ENCODE results near the gene MRS2. TPM values are rescaled to one million over a fixed set of nuclear protein-coding genes. Genes with fewer than 3 reads are reported as not detected.

The MRS2 gene
- total and polyA plus RNA-seq, 2 donors (not counting 3 experiments of a cell fraction or from before 2014, with no cell fraction given), result 12.1 to 21.1 TPM

- Histone ChIP-seq H3K9me1 (replicated peaks; ENCODE audit: control insufficient read depth, extremely low read depth, insufficient read depth, low read length) (no peaks in the 10 kb centered on the region), H3K9ac (replicated peaks; ENCODE audit: extremely low read depth, insufficient read depth, low read length) (no peak overlapping the region), H3K9me3 (replicated peaks; ENCODE audit: control insufficient read depth, insufficient read depth, low read length) (no peaks in the 10 kb centered on the region), H3K27me3 (ENCODE audit: control insufficient read depth in 2 of 2, insufficient read depth in 2 of 2, low read length in 2 of 2) (no peaks in the 10 kb centered on the region), H3K27ac (ENCODE audit: insufficient read depth, low read depth, low read length) (no peak overlapping the region), H3K79me2 (ENCODE audit: control insufficient read depth, insufficient read depth, low read length) (no peaks in the 10 kb centered on the region), H3K4me3 (replicated peaks in 1 of 3; ENCODE audit: insufficient read depth in 1 of 3, low read depth in 1 of 3, low read length in 3 of 3) (no peak overlapping the region), H4K20me1 (replicated peaks; ENCODE audit: control insufficient read depth, extremely low read depth, insufficient read depth, low read length) (no peaks in the 10 kb centered on the region), H2AFZ (ENCODE audit: low read depth, low read length) (no peak overlapping the region), H3K4me2 (ENCODE audit: insufficient read depth, low read length) (no peak overlapping the region), H3K4me1 (ENCODE audit: control insufficient read depth, extremely low read depth, insufficient read depth, low read length) (no peaks in the 10 kb centered on the region), H3K36me3 (ENCODE audit: control insufficient read depth in 2 of 2, extremely low read depth in 1 of 2, insufficient read depth in 2 of 2, low read length in 2 of 2) (no peaks in the 10 kb centered on the region)
- TF ChIP-seq GATA2 (IDR thresholded peaks at IDR 0.05; ENCODE audit: insufficient read depth, insufficient read length, low read depth, low read length), result no peak
- TF ChIP-seq CTCF (IDR thresholded peaks at IDR 0.05; ENCODE audit: extremely low read depth in 1 of 2, insufficient read depth in 1 of 2, low read depth in 1 of 2, low read length in 2 of 2), result no peak
- TF ChIP-seq MAX (IDR thresholded peaks at IDR 0.05; ENCODE audit: insufficient read depth, insufficient read length), result no peak
- TF ChIP-seq FOS (IDR thresholded peaks at IDR 0.05; ENCODE audit: borderline replicate concordance, insufficient read depth, low read length), result no peak
- TF ChIP-seq POLR2A (IDR thresholded peaks at IDR 0.05; ENCODE audit: low read depth, low read length), result no peak
- TF ChIP-seq POLR2AphosphoS5 (IDR thresholded peaks at IDR 0.05; ENCODE audit: insufficient read depth, low read depth, low read length), result no peak
- no peak for TF ChIP-seq JUN (IDR thresholded peaks at IDR 0.05; ENCODE audit: borderline replicate concordance, insufficient read depth, insufficient read length, low read depth)
- TF ChIP-seq EZH2 (IDR thresholded peaks at IDR 0.05; ENCODE audit: borderline replicate concordance, low read depth, low read length, severe bottlenecking), result no peak
- TF ChIP-seq MYC (IDR thresholded peaks at IDR 0.05; ENCODE audit: low read depth, low read length), result no peak
- DNase-seq (ENCODE audit: low read depth, low spot score) (no peak), FAIRE-seq (no peak)
- ChIA-PET POLR2A (no interaction called here), CTCF (no interaction called here)
- dilution Hi-C loops (cut with MboI; ENCODE audit: extremely low pct_ligation_motif_present, low sequenced_read_pairs) (no loop called here), intact Hi-C loops (cut with micrococcal nuclease) (no loop called here)
- BruUV-seq (replicated peaks), result no TSS peak
Observed at GRCh38 chr6:24376871-24377270, 25.9 kb upstream of the MRS2 start.
